NB4 (cell line): ENCODE data around the gene PTPRD.

Experiments
- MYC ChIP-seq: IDR thresholded peaks from 2 replicates; pipeline ENCODE4 v1.6.1; 2011; ENCODE audit warnings: low read depth, low read length
- POLR2A ChIP-seq: IDR thresholded peaks from 2 replicates; pipeline ENCODE4 v1.6.1; 2011; ENCODE audit warnings: mild to moderate bottlenecking; ENCODE audit not compliant: insufficient read length; ENCODE audit errors: extremely low read depth
- TF ChIP-seq, protein P1 (sequence below): IDR thresholded peaks from one replicate; pipeline ENCODE4 v1.5.1; 2012; ENCODE audit warnings: low read depth, low read length
- TF ChIP-seq, protein P2 (sequence below): IDR thresholded peaks from 2 replicates; pipeline ENCODE4 v1.6.1; 2011; ENCODE audit warnings: low read depth, low read length

DNA sequence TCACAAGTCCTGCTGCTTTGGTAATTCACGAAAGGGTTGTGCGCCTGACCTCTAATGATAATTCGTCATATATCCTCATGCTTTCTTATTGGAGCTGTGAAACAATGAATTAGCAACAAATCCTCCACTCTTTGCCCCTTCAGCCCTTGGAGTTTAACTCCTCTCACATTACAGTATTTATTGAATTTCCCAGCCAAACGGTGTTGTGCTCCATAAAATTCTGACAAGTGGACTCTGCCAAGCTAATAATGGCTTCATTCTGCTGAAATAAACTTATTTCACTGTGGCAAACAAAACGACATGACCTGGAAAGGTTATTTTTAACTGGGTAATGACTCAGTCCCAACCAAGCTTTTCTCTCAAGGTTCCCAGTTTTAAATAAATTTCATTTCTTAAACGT lies 1828.9 kb downstream of the PTPRD start:
- TF ChIP-seq, protein P1, sequence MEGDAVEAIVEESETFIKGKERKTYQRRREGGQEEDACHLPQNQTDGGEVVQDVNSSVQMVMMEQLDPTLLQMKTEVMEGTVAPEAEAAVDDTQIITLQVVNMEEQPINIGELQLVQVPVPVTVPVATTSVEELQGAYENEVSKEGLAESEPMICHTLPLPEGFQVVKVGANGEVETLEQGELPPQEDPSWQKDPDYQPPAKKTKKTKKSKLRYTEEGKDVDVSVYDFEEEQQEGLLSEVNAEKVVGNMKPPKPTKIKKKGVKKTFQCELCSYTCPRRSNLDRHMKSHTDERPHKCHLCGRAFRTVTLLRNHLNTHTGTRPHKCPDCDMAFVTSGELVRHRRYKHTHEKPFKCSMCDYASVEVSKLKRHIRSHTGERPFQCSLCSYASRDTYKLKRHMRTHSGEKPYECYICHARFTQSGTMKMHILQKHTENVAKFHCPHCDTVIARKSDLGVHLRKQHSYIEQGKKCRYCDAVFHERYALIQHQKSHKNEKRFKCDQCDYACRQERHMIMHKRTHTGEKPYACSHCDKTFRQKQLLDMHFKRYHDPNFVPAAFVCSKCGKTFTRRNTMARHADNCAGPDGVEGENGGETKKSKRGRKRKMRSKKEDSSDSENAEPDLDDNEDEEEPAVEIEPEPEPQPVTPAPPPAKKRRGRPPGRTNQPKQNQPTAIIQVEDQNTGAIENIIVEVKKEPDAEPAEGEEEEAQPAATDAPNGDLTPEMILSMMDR: no peak
- TF ChIP-seq POLR2A (no peak), MYC (no peak)
- TF ChIP-seq, protein P2, sequence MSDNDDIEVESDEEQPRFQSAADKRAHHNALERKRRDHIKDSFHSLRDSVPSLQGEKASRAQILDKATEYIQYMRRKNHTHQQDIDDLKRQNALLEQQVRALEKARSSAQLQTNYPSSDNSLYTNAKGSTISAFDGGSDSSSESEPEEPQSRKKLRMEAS: no peak
